Urinary bladder (tissue), 4 donors: Measurements from ENCODE around the gene MICAL1. TPM values are rescaled to one million over a fixed set of nuclear protein-coding genes. Genes with fewer than 3 reads are reported as not detected.

Experiments used
- DNase-seq: peaks from one replicate; pipeline ENCODE4 v3.0.0-alpha.2; 2015; ENCODE audit errors: extremely low spot score
- H3K27ac ChIP-seq: one replicate; pipeline ENCODE4 v1.5.1; 2013; ENCODE audit warnings: low read depth, mild to moderate bottlenecking, moderate library complexity
- H3K36me3 ChIP-seq: one replicate; pipeline ENCODE4 v1.6.1; 2013; ENCODE audit warnings: mild to moderate bottlenecking, moderate library complexity; ENCODE audit not compliant: insufficient read depth
- H3K4me1 ChIP-seq: one replicate; pipeline ENCODE4 v1.6.1; 2013; ENCODE audit warnings: mild to moderate bottlenecking, moderate library complexity; ENCODE audit not compliant: insufficient read depth
- H3K4me3 ChIP-seq: one replicate; pipeline ENCODE4 v1.5.1; 2013; ENCODE audit warnings: low read depth, low read length
- WGBS: extraction: QIAGEN DNeasy Blood & Tissue Kit; methylation state at CpG from one replicate; pipeline ENCODE4 v1.1.7; 2013; 5-methylcytosine and 5-hydroxymethylcytosine counted together
- polyA plus RNA-seq: library from polyadenylated mRNA; stranded (reverse); fragments of 200-250 nt; gene quantifications from one replicate; pipeline ENCODE4 v1.2.3, GENCODE V29; 2013
- total RNA-seq: library from RNA; depleted of rRNA; stranded (reverse); fragments of >200 nt; gene quantifications from one replicate; pipeline ENCODE4 v1.2.3, GENCODE V29; 2014
- donor health status: healthy with polysubstance abuse.
- donor health status: healthy.

The MICAL1 gene
- total and polyA plus RNA-seq, 2 donors = 25.5 to 83.8 TPM

GRCh38 chr6:109484122-109484521 is 28.6 kb upstream of the MICAL1 start:
- Histone ChIP-seq H3K36me3 (peaks cover 2% of the 10 kb centered on the region), H3K4me1 (peaks cover 3% of the 10 kb centered on the region), H3K4me3 (no peak overlapping the region), H3K27ac (peak overlapping the region; percentile 77)
- DNase-seq = no peak
- 34% methylated on average over 3 of the region's 3 CpGs for WGBS

GRCh38 chr6:109483735-109484057 is 28.1 kb upstream of the MICAL1 start:
- 2% methylated on average over 6 of the region's 6 CpGs for WGBS
- Histone ChIP-seq H3K27ac (peak overlapping the region; percentile 77), H3K4me1 (peaks cover 3% of the 10 kb centered on the region), H3K36me3 (peaks cover 2% of the 10 kb centered on the region), H3K4me3 (peak overlapping the region; percentile 100)
- no peak for DNase-seq

GRCh38 chr6:109482905-109483734 is 27.5 kb upstream of the MICAL1 start, which contains the start of gene ZBTB24:
ZBTB24 (minus strand) TSS chr6:109483219; CDS start chr6:109482026, 1,193 bp downstream.
- 2% methylated on average over 96 of the region's 97 CpGs for WGBS

GRCh38 chr6:109480993-109481480 is 25.5 kb upstream of the MICAL1 start:
- H3K27ac ChIP-seq = no peak overlapping the region
- H3K4me1 ChIP-seq = peaks cover 5% of the 10 kb centered on the region
- no peak overlapping the region for H3K4me3 ChIP-seq
- DNase-seq = no peak
- H3K36me3 ChIP-seq = peaks cover 2% of the 10 kb centered on the region
- 96% methylated on average over 7 of the region's 7 CpGs for WGBS

More at GRCh38 chr6:109482905-109483734, 27.5 kb upstream of the MICAL1 start, which contains the start of gene ZBTB24:
- Histone ChIP-seq H3K27ac (peak within 1 kb of the TSS; percentile 79), H3K4me3 (peak within 1 kb of the TSS; percentile 100), H3K36me3 (peaks cover 2% of the 10 kb centered on the region), H3K4me1 (peaks cover 3% of the 10 kb centered on the region)
- peak; percentile 42 for DNase-seq

- 81% methylated on average over 5 of the region's 5 CpGs for WGBS
- Histone ChIP-seq H3K36me3 (peaks cover 2% of the 10 kb centered on the region), H3K4me3 (no peak overlapping the region), H3K27ac (no peak overlapping the region), H3K4me1 (peaks cover 5% of the 10 kb centered on the region)
- no peak for DNase-seq
Measured at GRCh38 chr6:109478841-109479624, 23.5 kb upstream of the MICAL1 start.

- no peak for DNase-seq
- Histone ChIP-seq H3K4me1 (peaks cover 5% of the 10 kb centered on the region), H3K27ac (no peak overlapping the region), H3K36me3 (peaks cover 2% of the 10 kb centered on the region), H3K4me3 (no peak overlapping the region)
- WGBS = 85% methylated on average over 9 of the region's 9 CpGs
Measured at GRCh38 chr6:109478222-109478805, 22.7 kb upstream of the MICAL1 start.

- H3K36me3 ChIP-seq = peaks cover 2% of the 10 kb centered on the region
- 57% methylated on average over 2 of the region's 2 CpGs for WGBS
- no peak overlapping the region for H3K27ac ChIP-seq
- H3K4me1 ChIP-seq = peaks cover 5% of the 10 kb centered on the region
- no peak for DNase-seq
- no peak overlapping the region for H3K4me3 ChIP-seq
Measured at GRCh38 chr6:109477725-109478124, 22.2 kb upstream of the MICAL1 start.

GRCh38 chr6:109477184-109477583 is 21.6 kb upstream of the MICAL1 start:
- no peak for DNase-seq
- Histone ChIP-seq H3K4me1 (peaks cover 5% of the 10 kb centered on the region), H3K36me3 (peaks cover 2% of the 10 kb centered on the region), H3K27ac (no peak overlapping the region), H3K4me3 (no peak overlapping the region)
- 98% methylated on average over 2 of the region's 2 CpGs for WGBS

GRCh38 chr6:109475625-109476024 is 20.1 kb upstream of the MICAL1 start:
- H3K4me3 ChIP-seq = no peak overlapping the region
- WGBS = 85% methylated on average over 2 of the region's 2 CpGs
- H3K36me3 ChIP-seq = peaks cover 2% of the 10 kb centered on the region
- peaks cover 2% of the 10 kb centered on the region for H3K4me1 ChIP-seq
- no peak for DNase-seq
- H3K27ac ChIP-seq = no peak overlapping the region

GRCh38 chr6:109474995-109475394 is 19.4 kb upstream of the MICAL1 start:
- WGBS = 75% methylated on average over 4 of the region's 4 CpGs
- peaks cover 2% of the 10 kb centered on the region for H3K36me3 ChIP-seq
- no peak for DNase-seq
- H3K4me3 ChIP-seq = no peak overlapping the region
- H3K27ac ChIP-seq = no peak overlapping the region
- peaks cover 2% of the 10 kb centered on the region for H3K4me1 ChIP-seq

- Histone ChIP-seq H3K27ac (no peak overlapping the region), H3K4me3 (no peak overlapping the region), H3K4me1 (peaks cover 2% of the 10 kb centered on the region), H3K36me3 (no peaks in the 10 kb centered on the region)
- 93% methylated on average over 3 of the region's 3 CpGs for WGBS
- DNase-seq = no peak
Measured at GRCh38 chr6:109473120-109473519, 17.5 kb upstream of the MICAL1 start.

- no peak for DNase-seq
- Histone ChIP-seq H3K36me3 (no peaks in the 10 kb centered on the region), H3K27ac (no peak overlapping the region), H3K4me3 (no peak overlapping the region), H3K4me1 (peaks cover under 1% of the 10 kb centered on the region)
- 97% methylated on average over 9 of the region's 9 CpGs for WGBS
Measured at GRCh38 chr6:109472132-109472995, 16.8 kb upstream of the MICAL1 start.
